BJ (cell line): ENCODE measurements around the gene FOXP2. TPM values are rescaled to one million over a fixed set of nuclear protein-coding genes. Genes with fewer than 3 reads are reported as not detected.
A peak's percentile ranks its signal among the peaks of the same experiment; 100 is the strongest.

Source experiments
- CTCF ChIA-PET: fragments of 350-600 bp; formaldehyde crosslinking; extraction: SDS; loops from one replicate; lab custom pipeline; 2021; ENCODE audit warnings: antibody characterized with exemption, inconsistent platforms; lab: Yijun Ruan, JAX
- POLR2A ChIA-PET: fragments of 300-600 bp; sonication (Branson Sonifier 250); formaldehyde crosslinking; extraction: SDS; loops from one replicate; lab custom pipeline; 2021; ENCODE audit warnings: antibody characterized with exemption; lab: Charles Lee
- DNase-seq: peaks from one replicate; pipeline ENCODE4 v3.0.0-alpha.2; 2011; ENCODE audit warnings: low read depth
- H3K27me3 ChIP-seq: 2 replicates; pipeline ENCODE4 v1.6.0; 2011; ENCODE audit warnings: low read length; ENCODE audit not compliant: control insufficient read depth, insufficient read depth
- H3K36me3 ChIP-seq: 2 replicates; pipeline ENCODE4 v1.5.1; 2011; ENCODE audit warnings: low read length; ENCODE audit not compliant: control insufficient read depth, insufficient read depth
- H3K4me3 ChIP-seq: 2 replicates; pipeline ENCODE4 v1.5.1; 2011; ENCODE audit warnings: low read depth, mild to moderate bottlenecking, control low read depth, low read length
- polyA plus RNA-seq: library from polyadenylated mRNA; depleted of rRNA; stranded (reverse); fragments of >200 nt; gene quantifications from 2 replicates; pipeline ENCODE4 v1.2.3, GENCODE V29; 2011
- TF ChIP-seq, protein P1 (sequence below): IDR thresholded peaks from 2 replicates; pipeline ENCODE4 v1.5.1; 2011; ENCODE audit warnings: low read depth, mild to moderate bottlenecking, control low read depth, inconsistent platforms, low read length, moderate library complexity; ENCODE audit not compliant: insufficient read depth

FOXP2 gene
- polyA plus RNA-seq, 1 experiment: 0.66 TPM

DNA sequence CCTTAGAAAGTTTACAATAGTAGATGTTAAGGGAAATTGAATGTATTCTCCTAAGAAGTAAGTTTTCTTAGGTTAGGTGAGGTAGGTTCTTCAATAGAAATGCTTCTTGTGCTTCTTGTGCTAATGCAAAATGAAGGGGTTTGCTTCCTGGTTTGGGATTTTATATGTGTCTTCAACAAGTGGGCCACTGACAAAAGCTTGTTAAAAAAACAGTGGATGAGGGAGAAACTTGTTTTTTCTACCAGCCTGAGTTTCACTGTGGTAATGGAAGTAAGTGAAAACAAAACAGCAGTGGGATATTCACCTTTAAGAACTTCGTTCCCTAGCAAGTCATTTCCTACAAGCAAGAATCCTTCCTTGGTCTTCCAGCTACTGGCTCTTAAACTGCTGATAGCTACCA, 107.5 kb downstream of the FOXP2 start:
- POLR2A ChIA-PET: interaction anchor here (0.7 kb wide), 1 partner anchor 55 kb away, joined by 3 read pairs; no protein-coding TSS in a partner anchor

DNA sequence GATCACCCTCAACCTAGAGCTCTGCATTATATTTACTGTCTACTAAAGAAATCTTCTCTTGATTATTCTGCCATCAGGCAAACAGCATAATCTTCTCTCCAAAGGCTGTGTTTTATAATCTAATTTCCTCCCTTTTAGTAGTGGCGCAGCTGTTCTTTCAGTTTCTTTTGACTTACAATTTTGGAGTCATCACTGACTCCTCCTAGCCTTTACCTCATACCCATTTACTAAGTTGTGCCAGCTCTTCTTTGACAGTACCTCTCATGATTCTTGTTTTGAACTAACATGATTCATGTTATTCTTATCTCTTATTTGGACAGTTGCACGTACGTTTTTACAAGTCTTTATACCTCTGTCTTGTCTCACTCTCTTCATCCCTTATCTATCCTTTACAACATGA, 113.0 kb downstream of the FOXP2 start:
- TF ChIP-seq, protein P1, sequence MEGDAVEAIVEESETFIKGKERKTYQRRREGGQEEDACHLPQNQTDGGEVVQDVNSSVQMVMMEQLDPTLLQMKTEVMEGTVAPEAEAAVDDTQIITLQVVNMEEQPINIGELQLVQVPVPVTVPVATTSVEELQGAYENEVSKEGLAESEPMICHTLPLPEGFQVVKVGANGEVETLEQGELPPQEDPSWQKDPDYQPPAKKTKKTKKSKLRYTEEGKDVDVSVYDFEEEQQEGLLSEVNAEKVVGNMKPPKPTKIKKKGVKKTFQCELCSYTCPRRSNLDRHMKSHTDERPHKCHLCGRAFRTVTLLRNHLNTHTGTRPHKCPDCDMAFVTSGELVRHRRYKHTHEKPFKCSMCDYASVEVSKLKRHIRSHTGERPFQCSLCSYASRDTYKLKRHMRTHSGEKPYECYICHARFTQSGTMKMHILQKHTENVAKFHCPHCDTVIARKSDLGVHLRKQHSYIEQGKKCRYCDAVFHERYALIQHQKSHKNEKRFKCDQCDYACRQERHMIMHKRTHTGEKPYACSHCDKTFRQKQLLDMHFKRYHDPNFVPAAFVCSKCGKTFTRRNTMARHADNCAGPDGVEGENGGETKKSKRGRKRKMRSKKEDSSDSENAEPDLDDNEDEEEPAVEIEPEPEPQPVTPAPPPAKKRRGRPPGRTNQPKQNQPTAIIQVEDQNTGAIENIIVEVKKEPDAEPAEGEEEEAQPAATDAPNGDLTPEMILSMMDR: no peak
- no peak for DNase-seq
- no peaks in the 10 kb centered on the region for H3K36me3 ChIP-seq
- no peaks in the 10 kb centered on the region for H3K27me3 ChIP-seq
- ChIA-PET CTCF (no interaction called here), POLR2A (interaction anchor here (0.6 kb wide), 1 partner anchor 26 kb away, joined by 3 read pairs; no protein-coding TSS in a partner anchor)
- H3K4me3 ChIP-seq: no peak overlapping the region

More for the DNA sequence above, 107.5 kb downstream of the FOXP2 start:
- Histone ChIP-seq H3K4me3 (no peak overlapping the region), H3K27me3 (no peaks in the 10 kb centered on the region), H3K36me3 (no peaks in the 10 kb centered on the region)
- no peak for DNase-seq
- CTCF ChIA-PET: no interaction called here
- TF ChIP-seq, protein P1: no peak

DNA sequence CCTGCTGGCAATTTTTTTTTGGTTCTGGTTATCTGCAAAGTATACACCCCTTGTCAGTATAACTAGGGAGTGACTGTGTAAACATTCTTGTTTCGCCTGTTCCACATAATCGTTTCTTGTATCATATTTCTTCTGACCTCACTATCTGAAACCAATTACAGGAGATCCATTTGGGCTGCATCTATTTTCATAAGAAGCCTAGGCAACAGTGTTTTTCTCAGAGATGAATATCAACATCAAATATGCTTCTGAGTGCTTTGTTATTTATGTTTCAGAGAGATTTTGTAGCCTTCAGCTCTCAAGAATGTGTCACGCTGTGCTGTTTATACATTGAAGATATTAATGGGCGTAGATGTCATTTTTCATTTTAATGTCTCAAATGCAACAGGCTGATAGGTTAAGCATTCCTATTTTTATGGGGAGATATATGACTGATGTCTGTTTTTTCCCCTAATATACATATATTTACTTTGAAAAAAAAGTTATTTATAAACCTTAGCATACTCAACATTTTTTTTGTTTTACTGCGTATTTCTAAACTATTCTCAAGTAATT, 115.5 kb downstream of the FOXP2 start:
- no peaks in the 10 kb centered on the region for H3K36me3 ChIP-seq
- TF ChIP-seq, protein P1: no peak
- peak; percentile 44 for DNase-seq
- ChIA-PET CTCF (no interaction called here), POLR2A (no interaction called here)
- H3K27me3 ChIP-seq: no peaks in the 10 kb centered on the region
- no peak overlapping the region for H3K4me3 ChIP-seq

DNA sequence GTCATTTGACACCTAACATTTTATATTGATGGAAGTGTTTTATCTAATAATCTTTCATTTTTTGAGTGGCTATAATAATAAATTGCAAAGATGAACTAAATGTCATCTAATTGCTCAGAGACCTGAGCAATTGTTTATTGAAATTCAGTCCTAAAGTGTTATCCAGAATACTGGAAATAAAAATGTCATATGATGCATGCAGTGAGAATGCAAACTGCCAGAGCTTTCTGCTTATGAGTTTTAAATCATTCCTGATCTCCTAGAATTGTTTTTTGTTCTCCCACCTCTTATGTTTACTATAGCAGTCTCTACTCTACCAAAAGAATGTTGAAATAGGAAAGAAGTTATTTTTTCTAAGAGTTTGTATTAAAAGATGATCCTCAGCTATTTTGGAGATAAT, 116.7 kb downstream of the FOXP2 start:
- TF ChIP-seq, protein P1: no peak
- Histone ChIP-seq H3K4me3 (no peak overlapping the region), H3K27me3 (no peaks in the 10 kb centered on the region), H3K36me3 (no peaks in the 10 kb centered on the region)
- CTCF ChIA-PET: interaction anchor here (0.8 kb wide), 1 partner anchor 19 kb away, joined by 3 read pairs; no protein-coding TSS in a partner anchor
- no peak for DNase-seq
- POLR2A ChIA-PET: interaction anchor here (0.6 kb wide), 1 partner anchor 1645 kb away, joined by 3 read pairs; no protein-coding TSS in a partner anchor

DNA sequence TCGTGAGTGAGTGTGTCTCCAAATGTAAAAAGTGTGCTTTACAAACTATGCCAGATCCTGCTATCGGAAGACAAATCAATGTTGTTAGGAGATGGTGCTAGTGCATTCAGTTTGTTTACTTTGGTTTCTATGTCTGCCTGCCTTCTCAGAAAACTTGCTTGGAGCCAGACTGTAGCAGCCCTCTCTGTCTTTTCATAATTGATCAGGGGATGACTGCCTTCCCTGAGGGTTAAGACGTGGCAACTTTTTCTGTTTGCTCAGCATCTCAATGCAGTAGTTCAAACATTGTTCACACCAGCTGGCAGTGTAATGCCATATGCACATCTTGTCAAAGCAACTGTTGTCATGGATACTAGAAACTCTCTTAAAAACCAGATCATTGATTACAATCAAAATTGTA, 118.5 kb downstream of the FOXP2 start:
- DNase-seq: no peak
- CTCF ChIA-PET: no interaction called here
- no peak overlapping the region for H3K4me3 ChIP-seq

More for the DNA sequence above, 118.5 kb downstream of the FOXP2 start:
- TF ChIP-seq, protein P1: no peak
- H3K27me3 ChIP-seq: no peaks in the 10 kb centered on the region
- no peaks in the 10 kb centered on the region for H3K36me3 ChIP-seq
- POLR2A ChIA-PET: no interaction called here
